ENCODE data around the gene GCSAML.
"Not testable (repeated sequence)": the region's sequence is repeated elsewhere in the genome, so short reads cannot be mapped to it uniquely, and the experiment has no call there.

Gene GCSAML

GRCh38 chr1:247548769-247549182, at the start of gene GCSAML:
TSS of gene GCSAML (plus strand) at chr1:247549134. CDS start at chr1:247549192, 58 bp downstream.
- no peak for DNase-seq

DNA sequence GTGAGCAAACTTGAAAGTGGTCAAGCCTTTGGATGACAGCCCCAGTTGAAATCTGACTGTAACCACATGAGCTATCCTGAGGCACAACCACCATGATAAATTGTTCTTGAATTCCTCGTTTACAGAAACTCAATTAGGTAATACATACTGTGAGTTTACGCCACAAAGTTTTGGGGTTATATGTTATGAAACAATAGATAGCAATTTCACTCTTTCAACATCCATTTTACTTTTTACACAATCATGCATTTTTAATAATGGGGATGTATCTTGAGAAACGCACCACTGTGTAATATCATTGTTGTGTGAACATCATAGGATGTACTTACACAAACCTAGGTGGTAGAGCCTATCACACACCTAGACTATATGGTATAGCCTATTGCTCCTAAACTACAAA, 48.1 kb upstream of the GCSAML start:
- DNase-seq, result no peak

DNA sequence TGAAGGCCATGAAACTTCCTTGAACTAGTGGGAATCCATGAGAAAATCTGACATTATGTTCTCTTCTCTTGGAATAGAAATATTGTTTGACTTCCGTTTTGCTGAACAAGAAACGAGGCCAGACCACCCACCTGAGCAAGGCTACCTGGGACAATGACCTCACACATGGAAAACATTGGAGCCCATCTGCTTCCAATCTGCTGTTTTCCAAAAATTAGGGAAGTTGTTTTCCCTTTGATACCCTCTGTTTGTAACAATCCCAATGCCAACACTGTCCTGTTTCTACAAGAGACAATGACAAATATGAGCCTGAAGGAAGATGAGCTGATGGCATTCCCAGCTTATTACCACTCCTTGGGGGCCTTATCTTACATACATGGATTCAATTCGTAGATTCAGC, 42.1 kb upstream of the GCSAML start:
- no peak for DNase-seq

GRCh38 chr1:247517795-247518612, 30.9 kb upstream of the GCSAML start:
- DNase-seq, result no peak

DNA sequence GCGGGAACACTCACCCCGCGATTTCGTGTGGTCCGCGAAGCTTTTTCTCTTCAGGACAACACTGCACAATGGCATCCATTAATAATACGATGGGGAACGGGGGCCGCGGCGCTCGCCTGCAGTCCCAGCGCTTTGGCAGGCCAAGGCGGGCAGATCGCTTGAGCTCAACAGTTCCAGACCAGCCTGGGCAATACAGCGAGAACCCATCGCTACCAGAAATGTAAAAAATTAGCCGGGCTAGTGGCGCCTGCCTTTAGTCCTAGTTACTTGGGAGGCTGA, 30.4 kb upstream of the GCSAML start:
- DNase-seq, result no peak

DNA sequence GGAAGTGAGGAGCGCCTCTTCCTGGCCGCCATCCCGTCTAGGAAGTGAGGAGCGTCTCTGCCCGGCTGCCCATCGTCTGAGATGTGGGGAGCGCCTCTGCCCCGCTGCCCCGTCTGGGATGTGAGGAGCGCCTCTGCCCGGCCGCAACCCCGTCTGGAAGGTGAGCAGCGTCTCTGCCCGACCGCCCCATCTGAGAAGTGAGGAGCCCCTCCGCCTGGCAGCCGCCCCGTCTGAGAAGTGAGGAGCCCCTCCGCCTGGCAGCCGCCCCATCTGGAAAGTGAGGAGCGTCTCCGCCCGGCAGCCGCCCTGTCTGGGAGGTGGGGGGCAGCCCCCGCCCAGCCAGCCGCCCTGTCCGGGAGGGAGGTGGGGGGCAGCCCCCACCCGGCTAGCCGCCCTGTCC, 27.0 kb upstream of the GCSAML start:
- not testable (repeated sequence) for DNase-seq

GRCh38 chr1:247528812-247529474, 20.0 kb upstream of the GCSAML start:
- no peak for DNase-seq

- DNase-seq, result no peak
These were observed 19.1 kb upstream of the GCSAML start for GRCh38 chr1:247529771-247530355.

- DNase-seq, result no peak
These were observed 18.1 kb upstream of the GCSAML start for GRCh38 chr1:247530785-247531184.

GRCh38 chr1:247531937-247532336, 17.0 kb upstream of the GCSAML start:
- DNase-seq, result no peak

- no peak for DNase-seq
These were observed 13.5 kb upstream of the GCSAML start for GRCh38 chr1:247535402-247535801.

DNA sequence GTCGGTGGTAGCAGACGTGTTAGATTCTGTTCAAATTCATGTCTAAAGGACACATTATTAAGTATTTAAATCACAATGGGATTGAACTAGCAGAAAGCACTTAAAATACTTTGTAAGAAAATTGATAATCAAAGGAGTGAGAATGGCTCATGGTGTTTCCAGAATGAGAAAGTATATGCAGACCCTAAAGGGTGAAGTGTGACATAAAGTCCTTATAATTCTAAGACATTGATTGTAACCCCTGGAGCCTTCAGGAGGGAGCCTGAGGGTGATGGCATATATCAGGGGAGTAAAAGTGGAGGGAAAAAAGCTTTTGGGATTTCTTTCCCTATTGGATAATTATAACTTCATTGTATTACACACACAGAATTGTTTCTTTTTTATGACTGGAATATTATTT, 12.6 kb upstream of the GCSAML start, which contains the start of gene OR2C3:
Gene OR2C3, minus strand, starts transcription at position 101 of the 400 bp plus-strand sequence. CDS start 3,929 bp downstream, outside the sequence.
- DNase-seq, result no peak

DNA sequence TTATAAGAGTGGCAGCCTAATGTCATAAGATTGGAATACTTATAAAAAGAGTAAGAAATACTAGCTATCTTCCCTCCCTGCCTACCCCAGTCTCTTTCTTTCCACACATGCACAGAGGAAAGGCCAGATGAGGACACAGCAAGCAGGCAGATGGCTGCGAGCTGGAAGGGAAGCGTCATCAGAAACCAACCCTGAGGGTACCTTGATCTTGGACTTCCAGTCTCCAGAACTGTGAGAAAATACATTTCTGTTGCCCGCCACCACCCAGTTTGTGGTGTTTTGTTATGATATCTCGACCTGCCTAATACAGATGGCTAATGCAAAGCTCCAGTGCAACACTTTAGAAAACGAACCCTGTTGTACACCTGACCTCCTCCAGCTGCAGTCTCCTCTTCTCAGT, 10.4 kb upstream of the GCSAML start:
- DNase-seq, result no peak

DNA sequence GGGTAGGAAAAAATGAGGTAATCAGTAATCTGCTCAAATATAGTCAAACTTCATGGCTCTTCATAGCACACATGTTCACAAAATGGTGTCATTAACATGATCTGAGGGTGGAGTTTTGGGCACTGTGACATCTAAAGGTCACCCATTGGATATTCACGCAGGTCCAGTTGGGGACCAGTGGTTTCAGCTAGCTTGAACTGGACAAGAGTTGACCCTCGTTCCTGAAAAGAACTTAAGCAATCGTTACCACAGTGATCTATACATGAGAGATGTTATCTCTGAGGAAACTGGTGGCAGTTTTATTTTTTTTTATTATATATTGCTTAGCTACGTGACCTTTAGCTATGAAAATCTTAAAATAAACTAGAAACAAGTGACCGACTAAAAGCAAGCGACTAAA, 9.7 kb upstream of the GCSAML start:
- no peak for DNase-seq

DNA sequence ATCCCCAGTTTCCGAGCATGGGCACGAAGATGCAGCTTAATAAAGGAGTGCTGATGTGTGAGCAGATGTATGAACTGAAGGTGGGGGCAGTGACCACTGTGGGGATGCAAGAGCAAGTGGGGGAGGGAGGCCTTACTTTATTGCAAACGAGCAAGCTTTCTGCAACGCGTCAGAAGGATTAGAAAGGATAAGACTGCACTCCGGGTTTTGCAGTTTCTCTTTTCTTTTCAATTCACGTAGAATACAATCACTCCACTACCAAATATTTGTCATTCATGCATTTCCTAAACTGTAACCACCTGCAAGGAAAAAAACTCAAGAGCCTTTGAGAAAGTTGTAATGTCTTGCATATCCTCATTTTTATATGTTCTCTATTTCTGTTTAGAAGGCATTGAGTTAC, 8.4 kb upstream of the GCSAML start:
- DNase-seq, result no peak

- no peak for DNase-seq
These were observed 6.1 kb upstream of the GCSAML start for GRCh38 chr1:247542811-247543210.

- DNase-seq, result no peak
These were observed 842 bp upstream of the GCSAML start for GRCh38 chr1:247548092-247548491.

- no peak for DNase-seq
These were observed 2.8 kb downstream of the GCSAML start for GRCh38 chr1:247551721-247552120.

- no peak for DNase-seq
These were observed 3.3 kb downstream of the GCSAML start for GRCh38 chr1:247552231-247552630.

GRCh38 chr1:247557926-247558674, 9.2 kb downstream of the GCSAML start:
- no peak for DNase-seq

- no peak for DNase-seq
These were observed 12.8 kb downstream of the GCSAML start for GRCh38 chr1:247561711-247562110.

DNA sequence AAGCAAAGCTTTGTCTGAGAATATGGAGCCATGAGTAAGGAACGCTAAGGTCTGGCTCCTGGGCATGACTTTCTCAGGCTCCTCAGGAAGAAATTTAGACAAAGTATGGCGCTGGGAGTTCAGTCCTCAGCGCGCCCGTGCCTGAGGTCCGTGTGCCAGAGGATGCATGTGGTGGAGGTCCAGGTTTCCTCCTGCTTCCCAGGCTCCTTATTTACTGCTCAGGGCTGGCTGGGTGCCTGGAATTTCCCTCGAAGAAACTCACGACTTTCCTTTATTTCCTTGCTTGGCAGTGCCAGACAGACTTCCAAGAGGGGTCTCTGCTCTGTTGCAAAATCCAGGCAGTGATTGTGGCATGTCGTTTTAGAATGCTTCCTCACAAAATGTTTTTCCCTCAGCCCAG, 13.3 kb downstream of the GCSAML start:
- no peak for DNase-seq

GRCh38 chr1:247574236-247574635, 25.3 kb downstream of the GCSAML start:
- DNase-seq, result no peak
